SK-N-MC (cell line): Measurements from ENCODE around the gene TP73.

Experiments
- DNase-seq: peaks from one replicate; pipeline ENCODE4 v3.0.0-alpha.2; 2011; ENCODE audit warnings: low read depth, low spot score
- H3K27ac ChIP-seq: fragments of 200-600 bp; sonication (generic); 2 replicates; pipeline ENCODE4 v1.5.1; 2016; ENCODE audit warnings: mixed run types
- H3K36me3 ChIP-seq: fragments of 200-600 bp; sonication (generic); 2 replicates; pipeline ENCODE4 v1.6.1; 2017; ENCODE audit warnings: antibody characterized with exemption, low read length, mixed read lengths; ENCODE audit not compliant: insufficient read depth
- H3K4me3 ChIP-seq: fragments of 200-600 bp; sonication (generic); 2 replicates; pipeline ENCODE4 v1.5.1; 2016
- H3K9ac ChIP-seq: fragments of 200-600 bp; sonication (generic); 2 replicates; pipeline ENCODE4 v1.8.0; 2017; ENCODE audit warnings: mixed run types, mixed read lengths; ENCODE audit not compliant: insufficient read length
- H3K9me3 ChIP-seq: fragments of 200-600 bp; sonication (generic); 2 replicates; pipeline ENCODE4 v1.6.1; 2017; ENCODE audit warnings: low read depth, mild to moderate bottlenecking, antibody characterized with exemption, low read length, moderate library complexity, mixed read lengths
- EZH2 ChIP-seq: fragments of 200-600 bp; sonication (generic); IDR thresholded peaks from one replicate; pipeline ENCODE4 v1.6.1; 2017; ENCODE audit warnings: antibody characterized with exemption
- FOXP2 ChIP-seq: optimal IDR thresholded peaks from 2 replicates; pipeline ENCODE3; 2011; ENCODE audit warnings: mild to moderate bottlenecking, moderate library complexity; ENCODE audit not compliant: insufficient read depth; ENCODE audit errors: extremely low read length, control extremely low read depth
- POLR2AphosphoS5 ChIP-seq: IDR thresholded peaks from 2 replicates; pipeline ENCODE4 v1.6.1; 2012; ENCODE audit warnings: mild to moderate bottlenecking, low read depth, low read length, borderline replicate concordance

Gene TP73

DNA sequence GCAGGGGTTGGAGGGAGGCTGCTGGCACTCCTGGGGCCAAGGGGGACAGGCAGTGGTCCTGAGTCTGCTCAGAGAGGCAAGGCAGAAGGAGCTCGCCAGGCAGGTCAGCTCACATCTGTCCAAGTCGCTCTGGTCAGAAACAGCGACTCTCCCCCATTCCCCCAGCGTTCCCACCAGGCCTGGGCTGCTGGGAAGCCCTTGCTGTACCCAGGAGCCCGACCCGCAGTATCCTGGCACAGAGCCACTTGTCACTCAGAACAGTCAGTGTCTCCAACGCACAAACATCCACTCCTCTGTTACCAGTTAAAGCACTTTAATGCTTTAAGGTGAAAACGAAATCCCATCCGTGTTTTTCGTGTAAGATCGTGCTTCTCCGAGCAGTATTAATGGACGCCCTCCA, 83.4 kb downstream of the TP73 start:
- no peaks in the 10 kb centered on the region for H3K9me3 ChIP-seq
- DNase-seq = no peak
- H3K4me3 ChIP-seq = no peak overlapping the region
- H3K9ac ChIP-seq = no peak overlapping the region
- peaks cover 6% of the 10 kb centered on the region; the same call in 1 of the 2 replicates for H3K36me3 ChIP-seq
- TF ChIP-seq EZH2 (no peak), FOXP2 (no peak), POLR2AphosphoS5 (no peak)
- H3K27ac ChIP-seq = no peak overlapping the region

DNA sequence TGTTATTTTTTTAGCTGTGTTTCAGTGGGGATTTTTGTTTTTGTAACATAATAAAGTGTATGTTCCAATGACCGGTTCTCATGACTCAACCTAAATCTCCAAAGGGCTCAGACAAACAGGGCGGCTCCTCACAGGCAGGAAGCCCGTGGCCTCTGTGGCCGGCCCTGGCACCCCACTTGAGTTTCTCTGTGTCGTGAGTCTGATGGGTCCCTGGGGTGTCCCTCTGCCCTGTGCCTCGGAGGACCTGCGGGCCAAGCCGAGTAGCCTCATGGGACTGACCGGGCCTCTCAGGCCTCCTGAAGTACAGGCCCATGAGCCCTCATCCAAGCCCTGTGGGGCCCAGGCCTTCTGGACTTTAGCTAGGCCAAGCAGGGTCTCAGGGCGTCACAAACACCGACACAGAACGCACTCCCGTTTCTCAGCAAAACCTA, 83.8 kb downstream of the TP73 start:
- DNase-seq = no peak
- TF ChIP-seq EZH2 = no peak
- TF ChIP-seq FOXP2 = no peak
- no peak for TF ChIP-seq POLR2AphosphoS5
- no peak overlapping the region for H3K4me3 ChIP-seq
- H3K9ac ChIP-seq = no peak overlapping the region
- no peaks in the 10 kb centered on the region for H3K9me3 ChIP-seq
- H3K36me3 ChIP-seq = peaks cover 6% of the 10 kb centered on the region; the same call in 1 of the 2 replicates
- H3K27ac ChIP-seq = no peak overlapping the region

DNA sequence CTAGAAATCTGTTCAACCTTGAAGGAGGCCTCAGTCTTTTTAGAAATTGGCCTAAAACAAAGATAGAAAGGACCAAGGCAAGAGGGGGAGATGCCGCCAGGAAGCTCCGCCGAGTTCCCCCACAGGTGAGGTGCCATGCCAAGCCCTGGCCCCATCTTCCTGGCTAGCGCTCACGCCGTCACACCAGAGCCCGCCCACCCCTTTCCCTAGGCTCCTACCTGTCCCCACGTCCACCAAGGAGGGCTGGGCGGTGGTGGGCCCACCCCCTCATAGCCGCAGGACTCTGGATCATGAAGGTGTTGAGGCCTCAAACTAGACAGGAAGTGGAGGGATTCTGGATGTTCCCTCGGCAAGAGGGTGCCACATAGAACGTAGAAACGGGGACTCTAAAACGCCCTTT, 84.4 kb downstream of the TP73 start:
- Histone ChIP-seq H3K36me3 (peaks cover 6% of the 10 kb centered on the region; the same call in 1 of the 2 replicates), H3K9me3 (no peaks in the 10 kb centered on the region), H3K27ac (no peak overlapping the region), H3K9ac (no peak overlapping the region), H3K4me3 (no peak overlapping the region)
- DNase-seq = no peak
- TF ChIP-seq EZH2 (no peak), POLR2AphosphoS5 (no peak), FOXP2 (no peak)

DNA sequence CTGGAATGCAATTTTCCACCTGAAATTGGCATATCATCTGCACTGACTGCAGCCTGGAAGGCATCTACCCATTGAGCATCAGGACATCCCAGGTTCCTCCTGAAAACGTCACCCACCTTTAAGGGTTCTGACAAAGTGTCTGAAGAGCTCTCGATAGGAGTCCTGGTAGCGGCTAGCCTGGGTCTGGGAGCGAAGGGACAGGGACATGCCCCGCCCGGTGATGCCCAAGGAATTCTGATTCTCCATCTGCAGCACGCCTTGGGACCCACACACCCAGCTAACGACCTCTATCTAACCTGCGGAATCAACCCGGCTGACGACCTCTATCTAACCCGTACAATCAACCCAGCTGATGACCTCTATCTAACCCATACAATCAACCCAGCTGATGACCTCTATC, 86.6 kb downstream of the TP73 start:
- Histone ChIP-seq H3K4me3 (no peak overlapping the region), H3K9ac (no peak overlapping the region), H3K9me3 (no peaks in the 10 kb centered on the region), H3K27ac (no peak overlapping the region), H3K36me3 (peaks cover 6% of the 10 kb centered on the region; the same call in 1 of the 2 replicates)
- no peak for DNase-seq
- no peak for TF ChIP-seq FOXP2
- TF ChIP-seq EZH2 = no peak
- no peak for TF ChIP-seq POLR2AphosphoS5

DNA sequence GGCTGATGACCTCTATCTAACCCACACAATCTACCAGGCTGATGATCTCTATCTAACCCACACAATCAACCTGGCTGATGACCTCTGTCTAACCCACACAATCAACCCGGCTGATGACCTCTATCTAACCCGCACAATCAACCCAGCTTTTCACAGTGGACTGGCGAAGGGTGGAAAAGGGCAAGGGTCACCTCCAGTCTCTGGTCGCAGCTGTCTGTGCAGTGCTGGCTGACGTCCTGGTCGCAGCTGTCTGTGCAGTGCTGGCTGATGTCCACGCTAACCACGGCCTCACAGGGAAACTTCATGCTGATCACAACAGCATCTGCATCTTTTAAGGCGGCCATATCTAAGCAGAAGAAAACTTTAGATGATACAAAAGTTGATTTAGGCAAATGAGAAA, 87.7 kb downstream of the TP73 start:
- Histone ChIP-seq H3K36me3 (peaks cover 6% of the 10 kb centered on the region; the same call in 1 of the 2 replicates), H3K4me3 (no peak overlapping the region), H3K27ac (no peak overlapping the region), H3K9ac (no peak overlapping the region), H3K9me3 (no peaks in the 10 kb centered on the region)
- TF ChIP-seq POLR2AphosphoS5 (no peak), FOXP2 (no peak), EZH2 (no peak)
- DNase-seq = no peak

DNA sequence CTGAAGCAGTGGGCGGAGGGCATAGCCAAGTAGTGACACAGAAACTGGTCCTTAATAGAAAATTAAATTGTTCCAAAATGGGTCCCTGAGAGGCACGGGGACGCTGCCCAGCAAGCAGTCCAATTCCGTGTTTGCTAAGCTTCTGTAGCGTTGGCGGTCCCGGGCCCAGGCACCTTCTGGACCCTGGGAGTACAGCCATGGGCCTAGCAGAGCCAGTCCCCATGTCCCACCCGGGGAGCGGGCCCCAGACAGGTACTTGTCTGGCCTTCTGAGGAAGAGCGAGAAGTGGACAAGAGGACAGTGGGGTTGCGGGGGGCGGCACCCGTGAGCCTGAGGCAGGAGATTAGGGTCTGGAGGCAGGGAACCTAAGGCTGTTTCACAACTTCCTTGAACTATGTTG, 88.4 kb downstream of the TP73 start:
- Histone ChIP-seq H3K4me3 (no peak overlapping the region), H3K9ac (no peak overlapping the region), H3K27ac (no peak overlapping the region), H3K36me3 (peaks cover 6% of the 10 kb centered on the region; the same call in 1 of the 2 replicates), H3K9me3 (no peaks in the 10 kb centered on the region)
- DNase-seq = no peak
- TF ChIP-seq EZH2 (no peak), FOXP2 (no peak), POLR2AphosphoS5 (no peak)

DNA sequence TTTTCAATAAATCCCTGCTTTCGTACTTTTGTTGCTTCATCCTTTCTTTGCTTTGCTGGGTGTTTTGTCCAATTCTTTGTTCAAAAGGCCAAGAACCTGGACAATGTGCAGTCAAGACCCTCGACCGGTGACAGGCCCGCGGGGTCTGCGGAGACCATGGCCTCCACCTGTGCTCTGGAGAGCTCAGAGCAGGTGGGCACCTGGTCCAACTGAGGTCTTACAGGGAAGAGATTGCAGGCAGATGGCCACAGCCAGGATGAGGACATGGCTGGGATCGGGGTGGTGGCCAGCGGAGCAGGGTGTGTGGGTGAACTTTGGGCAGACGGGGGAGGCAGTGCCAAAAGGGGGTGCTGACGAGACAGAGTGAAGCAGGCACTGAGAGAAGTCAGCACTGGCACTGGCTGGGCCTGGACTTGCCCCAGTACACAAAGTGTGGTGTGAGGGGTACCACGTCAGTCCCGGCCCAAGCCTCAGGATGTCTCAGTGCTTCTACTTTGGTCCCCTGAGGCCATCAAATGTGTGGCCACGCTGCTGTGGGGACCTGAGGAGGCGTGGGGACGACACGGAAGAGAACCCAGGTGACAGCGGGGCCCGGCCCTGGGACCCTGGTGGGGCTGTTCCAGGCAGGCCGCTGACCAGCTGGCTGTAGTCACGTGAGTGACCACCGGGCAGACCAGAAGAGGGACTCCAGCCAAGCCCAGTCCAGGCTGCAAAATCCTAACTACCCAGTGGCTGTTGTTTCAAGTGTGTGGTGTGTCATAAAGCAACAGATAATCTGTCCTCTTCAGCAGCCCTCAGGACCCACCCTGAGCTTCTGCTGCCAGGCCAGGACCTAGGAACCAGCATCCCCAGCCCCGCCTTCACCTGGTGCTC, 89.5 kb downstream of the TP73 start:
- TF ChIP-seq EZH2 (no peak), FOXP2 (no peak), POLR2AphosphoS5 (no peak)
- no peak for DNase-seq
- Histone ChIP-seq H3K27ac (no peak overlapping the region), H3K4me3 (no peak overlapping the region), H3K36me3 (peaks cover 6% of the 10 kb centered on the region; the same call in 1 of the 2 replicates), H3K9ac (no peak overlapping the region), H3K9me3 (no peaks in the 10 kb centered on the region)

DNA sequence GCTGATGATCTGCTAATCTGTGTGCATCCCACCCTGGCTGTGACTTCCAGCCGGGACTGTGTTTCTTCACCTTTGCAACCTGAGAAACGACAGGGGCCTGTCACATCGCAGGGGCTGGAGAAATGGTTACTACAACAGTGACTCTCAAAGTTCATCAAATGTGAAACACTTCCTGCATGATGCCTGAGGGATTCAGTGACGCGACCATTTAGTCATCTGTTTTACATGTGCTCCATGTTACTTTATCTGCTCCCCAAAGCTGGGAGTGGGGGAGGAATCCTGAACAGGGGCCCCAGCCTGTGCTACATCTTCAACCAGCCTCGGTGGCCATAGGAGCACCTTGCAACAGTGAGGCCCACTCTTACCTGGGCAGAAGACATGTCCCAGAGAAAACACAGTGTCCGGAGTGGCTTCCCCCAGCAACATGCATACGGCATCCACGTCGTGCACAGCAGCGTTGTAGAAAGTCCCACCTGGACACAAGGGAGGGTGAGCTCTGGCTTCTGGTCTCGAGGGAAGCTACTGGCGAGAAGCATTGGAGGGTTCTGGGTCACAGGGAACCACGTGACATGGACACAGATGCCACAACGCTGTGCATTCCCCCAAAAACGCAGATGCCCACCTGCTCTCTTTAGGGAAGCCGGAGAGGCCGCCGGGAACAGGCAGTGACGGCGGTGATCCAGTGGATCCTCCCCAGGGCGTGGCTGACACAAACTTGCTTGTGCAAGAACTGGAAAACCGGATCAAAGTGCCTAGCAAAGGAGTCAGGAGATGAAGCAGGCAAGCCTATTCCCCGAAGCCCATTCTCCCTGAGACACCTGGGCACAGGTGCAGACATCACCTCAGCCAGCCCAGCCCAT, 90.4 kb downstream of the TP73 start:
- DNase-seq = no peak
- H3K9ac ChIP-seq = no peak overlapping the region
- TF ChIP-seq POLR2AphosphoS5 = no peak
- TF ChIP-seq FOXP2 = no peak
- no peak for TF ChIP-seq EZH2
- peaks cover 6% of the 10 kb centered on the region; the same call in 1 of the 2 replicates for H3K36me3 ChIP-seq
- H3K4me3 ChIP-seq = no peak overlapping the region
- no peak overlapping the region for H3K27ac ChIP-seq
- no peaks in the 10 kb centered on the region for H3K9me3 ChIP-seq
